ENCODE results near the gene CDCA4.
"Not testable (repeated sequence)": the region's sequence is repeated elsewhere in the genome, so short reads cannot be mapped to it uniquely, and the experiment has no call there.

Gene CDCA4

GRCh38 chr14:105056303-105056831, 35.5 kb upstream of the CDCA4 start:
- ATAC-seq = no peak

DNA sequence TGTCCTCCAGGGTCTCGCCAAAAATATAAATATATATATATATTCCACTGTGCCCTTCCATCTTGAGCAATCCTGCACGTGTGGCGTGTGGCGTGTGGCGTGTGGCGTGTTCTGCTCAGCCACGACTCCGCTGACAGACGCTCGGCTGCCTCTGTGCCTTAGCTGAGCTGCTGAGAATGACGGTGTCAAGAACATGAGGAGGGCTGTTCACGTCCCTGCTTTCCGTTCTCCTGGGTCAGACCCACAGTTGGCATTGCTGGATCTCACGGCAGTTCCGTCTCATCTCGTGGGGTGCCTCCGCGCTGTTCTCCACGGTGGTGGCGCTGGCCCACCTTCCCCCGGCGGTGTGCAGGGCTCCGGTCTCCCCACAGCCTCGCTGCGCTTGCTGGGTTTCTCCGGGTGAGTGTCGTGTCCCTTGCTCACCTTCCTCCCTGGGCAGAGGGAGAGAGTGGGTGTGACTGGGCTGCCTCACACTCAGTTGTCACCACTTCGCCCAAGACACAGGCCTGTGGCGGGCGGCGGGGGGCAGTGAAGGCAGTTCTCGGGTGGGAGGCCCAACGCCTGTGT, 34.9 kb upstream of the CDCA4 start:
- ATAC-seq = no peak

DNA sequence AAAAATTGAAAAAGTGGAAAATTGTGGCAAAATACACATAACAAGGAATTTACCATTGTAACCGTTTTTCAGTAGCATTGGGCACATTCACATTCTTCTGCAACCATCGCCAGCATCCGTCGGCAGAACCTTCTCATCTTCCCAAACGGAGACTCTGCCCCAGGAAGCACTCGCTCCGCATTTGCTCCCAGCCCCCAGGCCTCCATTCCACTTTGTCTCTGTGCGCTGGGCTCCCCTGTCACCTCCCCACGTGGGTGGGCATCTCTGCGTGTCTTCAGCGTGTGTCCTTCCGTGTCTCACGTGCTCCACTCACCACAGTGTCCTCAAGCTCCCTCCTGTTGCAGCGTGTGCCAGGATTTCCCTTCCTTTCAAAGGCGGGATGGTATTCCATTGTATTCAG, 34.5 kb upstream of the CDCA4 start:
- ATAC-seq = no peak

DNA sequence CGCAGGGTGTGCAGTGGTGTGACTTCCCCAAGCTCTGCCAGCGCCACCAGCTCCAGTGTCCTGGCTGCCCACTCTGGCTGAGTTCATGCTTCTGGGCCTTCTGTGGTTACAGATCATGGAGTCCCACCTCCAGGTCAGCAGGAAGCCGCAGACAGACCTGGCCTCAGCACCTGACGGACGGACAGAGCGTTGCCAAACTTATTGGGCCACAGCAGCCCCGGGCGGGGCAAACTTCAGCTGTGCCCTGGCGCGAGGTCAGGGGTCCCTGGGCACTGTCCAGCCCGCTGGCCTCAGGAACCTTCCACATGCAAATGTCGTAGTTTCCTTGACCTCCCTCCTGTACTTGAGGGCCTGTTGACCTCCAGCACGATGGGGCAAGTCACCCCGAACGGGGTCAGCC, 33.1 kb upstream of the CDCA4 start:
- no peak for ATAC-seq

DNA sequence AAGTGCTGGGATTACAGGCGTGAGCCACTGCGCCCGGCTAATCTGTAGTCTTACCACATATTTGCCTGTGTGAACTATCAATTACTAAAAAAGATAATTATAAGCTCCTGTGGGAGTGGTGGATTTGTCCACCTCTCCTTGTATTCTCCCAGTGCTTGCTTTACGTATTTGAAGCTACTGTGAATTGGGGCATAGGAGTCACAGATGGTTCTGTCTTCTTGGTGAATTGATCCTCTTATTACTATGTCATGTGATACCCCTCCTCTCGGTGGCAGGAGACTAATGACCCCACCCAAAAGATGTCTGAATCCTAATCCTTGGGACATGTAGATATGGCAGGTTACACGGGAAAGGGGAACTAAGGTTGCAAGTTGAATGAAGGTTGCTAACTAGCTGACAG, 32.5 kb upstream of the CDCA4 start:
- no peak for ATAC-seq

- no peak for ATAC-seq
These were observed 31.2 kb upstream of the CDCA4 start for GRCh38 chr14:105052110-105052458.

GRCh38 chr14:105051182-105052109, 30.6 kb upstream of the CDCA4 start:
- ATAC-seq = no peak

DNA sequence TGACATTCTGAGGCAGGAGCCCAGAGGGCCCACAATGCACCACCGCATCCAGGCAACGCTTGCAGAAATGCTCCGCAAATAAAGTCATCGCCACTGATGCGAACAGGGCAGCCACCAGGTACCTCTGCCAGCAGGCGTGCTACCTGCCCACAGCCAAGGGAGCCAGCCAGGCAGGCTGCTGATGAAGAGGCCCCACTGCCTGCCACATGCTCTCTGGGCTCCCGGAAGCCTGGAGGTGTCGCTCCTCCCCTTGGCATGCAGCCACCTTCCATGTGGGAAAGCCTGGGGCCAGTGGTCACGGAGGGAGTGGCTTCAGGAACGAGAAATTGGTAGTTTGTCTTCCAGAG, 29.6 kb upstream of the CDCA4 start:
- ATAC-seq = no peak

DNA sequence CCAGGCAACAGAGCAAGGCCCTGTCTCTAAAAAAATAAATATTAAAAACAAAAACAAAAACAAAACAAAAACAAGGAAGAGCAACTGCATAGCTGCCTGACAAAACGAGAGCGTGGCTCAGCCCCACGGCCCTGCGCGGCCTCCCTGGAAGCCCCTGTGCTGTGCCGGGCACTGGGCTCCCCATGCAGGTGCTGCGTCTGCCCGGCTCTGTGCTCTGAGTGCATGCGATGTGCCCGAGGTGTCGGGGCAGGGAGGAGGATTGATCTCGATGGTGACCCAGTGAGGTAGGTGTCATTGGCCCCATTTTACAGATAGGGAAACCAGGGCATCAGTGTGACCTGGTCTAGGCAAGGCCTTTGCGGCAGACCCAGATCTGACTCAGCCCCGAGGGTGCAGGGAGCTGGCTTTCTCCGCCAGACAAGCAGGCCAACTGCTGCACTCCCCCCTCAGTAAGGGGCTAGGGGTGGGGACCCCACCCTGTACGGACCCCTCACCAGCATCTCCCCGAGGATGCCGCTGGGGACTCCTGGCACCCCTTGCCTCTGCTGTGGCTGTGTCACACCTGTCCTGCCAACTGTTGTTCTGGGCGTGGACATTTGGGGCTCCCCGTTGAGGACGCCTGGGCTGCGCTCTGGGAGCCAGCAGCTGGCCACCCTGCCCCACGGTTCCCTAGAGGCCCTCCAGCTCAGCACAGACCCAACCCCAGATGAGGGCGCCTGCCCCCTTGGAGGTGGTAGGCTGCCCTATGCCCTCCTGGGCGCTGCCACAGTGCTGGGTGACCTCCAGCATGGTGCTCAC, 29.1 kb upstream of the CDCA4 start:
- ATAC-seq = no peak

DNA sequence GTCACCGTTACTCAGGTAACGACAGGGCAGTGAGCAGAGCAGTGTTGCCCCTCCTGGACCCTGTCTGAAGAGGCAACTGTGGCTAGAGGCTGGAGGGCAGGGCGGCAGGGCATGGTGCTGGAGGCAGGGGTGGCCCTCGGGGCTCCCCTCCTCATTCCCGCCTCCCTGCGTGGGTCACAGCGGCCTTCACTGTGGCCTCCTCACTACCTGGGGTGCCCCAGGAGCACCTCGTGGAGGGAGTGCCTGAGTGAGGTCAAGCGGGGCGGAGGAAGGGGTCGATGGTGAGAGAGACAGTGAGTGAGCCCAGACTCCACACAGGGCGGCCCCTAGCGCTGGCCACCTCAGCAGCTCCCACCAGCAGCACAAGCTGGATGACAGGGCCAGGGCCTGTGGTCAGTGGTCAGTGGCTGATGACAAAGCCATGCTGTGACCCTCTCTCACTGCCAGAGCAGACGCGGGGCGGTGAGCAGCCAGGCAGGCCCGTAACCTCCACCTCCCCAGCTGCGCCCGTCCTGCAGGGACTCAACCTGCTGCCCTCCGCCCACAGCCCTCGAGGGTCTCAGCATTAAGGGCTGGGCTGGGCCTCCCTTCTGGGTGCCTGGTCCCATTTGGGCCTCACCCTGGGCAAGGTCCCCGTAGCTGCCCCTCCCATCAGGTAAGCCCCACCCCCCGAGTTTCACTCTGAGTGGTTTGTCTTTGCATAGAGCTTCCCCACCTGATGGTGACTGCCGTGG, 26.6 kb upstream of the CDCA4 start:
- ATAC-seq = no peak

DNA sequence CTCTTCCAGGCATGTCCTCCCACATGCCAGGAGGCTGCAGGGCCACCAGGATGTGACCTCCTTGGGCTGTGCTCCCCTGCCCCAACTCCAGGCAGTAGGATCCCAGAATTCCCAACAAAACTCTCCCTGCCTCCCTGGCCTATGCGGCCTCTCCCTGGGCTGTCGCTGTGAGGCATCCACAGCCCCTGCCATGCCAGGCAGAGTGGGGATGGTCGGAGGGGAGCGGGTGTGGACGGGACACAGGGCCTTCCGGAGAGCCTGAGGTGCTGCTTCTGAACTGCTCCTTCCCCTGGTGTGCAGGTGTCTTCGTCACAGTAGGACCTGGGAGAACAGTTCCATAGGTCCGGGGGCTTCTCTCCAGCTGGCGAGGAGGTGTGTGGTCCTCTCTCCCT, 26.0 kb upstream of the CDCA4 start:
- ATAC-seq = no peak

DNA sequence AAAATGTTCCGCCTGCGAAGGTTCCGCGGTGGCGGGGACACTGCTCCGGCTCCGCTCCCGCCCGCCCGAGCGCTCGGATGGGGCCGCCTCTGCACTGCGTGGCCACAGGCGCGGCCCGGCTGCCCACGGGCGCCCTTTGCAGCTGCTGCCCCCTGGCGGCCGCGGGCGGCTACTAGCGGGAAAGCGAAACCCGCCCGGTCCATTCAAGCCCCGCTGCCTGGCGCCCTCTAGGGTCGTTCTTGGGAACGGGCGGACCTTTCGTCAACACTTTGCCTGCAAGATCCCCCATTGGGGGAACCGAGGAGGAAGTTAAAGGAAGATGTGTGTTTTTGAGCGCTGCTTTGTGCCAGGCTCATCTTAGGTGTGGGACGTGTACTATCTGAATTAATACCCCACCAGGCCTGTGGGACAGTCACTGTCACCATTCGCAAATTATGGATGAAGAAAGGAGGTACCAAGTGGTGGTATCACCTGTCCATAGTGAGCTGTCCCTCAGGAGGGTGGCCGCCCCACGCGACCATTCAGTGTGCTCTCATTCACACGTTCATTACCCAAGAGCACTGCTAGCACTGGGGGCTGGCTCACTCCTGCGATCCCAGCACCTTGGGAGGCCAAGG, 24.9 kb upstream of the CDCA4 start:
- peak; percentile 81 to 83 for ATAC-seq

GRCh38 chr14:105043641-105044040, 22.8 kb upstream of the CDCA4 start:
- no peak for ATAC-seq

- ATAC-seq = no peak
These were observed 21.9 kb upstream of the CDCA4 start for GRCh38 chr14:105042813-105043212.

GRCh38 chr14:105041841-105042765, 21.2 kb upstream of the CDCA4 start:
- no peak for ATAC-seq

DNA sequence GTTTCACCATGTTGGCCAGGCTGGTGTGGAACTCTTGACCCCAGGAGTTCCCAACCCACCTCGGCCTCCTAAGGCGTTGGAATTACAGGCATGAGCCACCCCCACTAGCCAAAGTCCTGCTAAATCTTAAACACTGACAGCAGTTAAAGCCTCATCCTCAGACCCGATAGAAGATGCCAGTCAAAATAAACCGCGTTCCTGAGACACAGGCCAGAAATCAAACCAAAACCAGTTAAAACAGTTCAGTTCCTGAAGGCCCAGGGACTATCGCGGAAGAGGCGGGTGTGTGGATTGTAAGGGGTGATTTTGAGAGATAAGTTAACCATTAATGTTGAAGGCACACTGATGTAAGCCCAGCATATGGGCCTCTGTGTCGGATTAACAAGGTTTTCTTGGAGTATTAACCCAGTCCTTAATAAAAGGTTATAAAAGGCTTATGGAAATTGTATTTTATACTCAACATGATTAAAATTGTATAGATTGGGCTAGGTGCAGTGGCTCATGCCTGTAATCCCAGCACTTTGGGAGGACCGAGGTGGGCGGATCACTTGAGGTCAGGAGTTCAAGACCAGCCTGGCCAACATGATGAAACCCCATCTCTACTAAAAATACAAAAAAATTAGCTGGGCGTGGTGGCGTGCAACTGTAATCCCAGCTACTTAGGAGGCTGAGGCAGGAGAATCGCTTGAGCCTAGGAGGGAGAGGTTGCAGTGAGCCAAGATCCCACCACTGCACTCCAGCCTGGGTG, 18.7 kb upstream of the CDCA4 start:
- no peak for ATAC-seq

GRCh38 chr14:105035616-105036015, 14.7 kb upstream of the CDCA4 start:
- not testable (repeated sequence) for ATAC-seq

- ATAC-seq = no peak
These were observed 13.6 kb upstream of the CDCA4 start for GRCh38 chr14:105034315-105035039.

DNA sequence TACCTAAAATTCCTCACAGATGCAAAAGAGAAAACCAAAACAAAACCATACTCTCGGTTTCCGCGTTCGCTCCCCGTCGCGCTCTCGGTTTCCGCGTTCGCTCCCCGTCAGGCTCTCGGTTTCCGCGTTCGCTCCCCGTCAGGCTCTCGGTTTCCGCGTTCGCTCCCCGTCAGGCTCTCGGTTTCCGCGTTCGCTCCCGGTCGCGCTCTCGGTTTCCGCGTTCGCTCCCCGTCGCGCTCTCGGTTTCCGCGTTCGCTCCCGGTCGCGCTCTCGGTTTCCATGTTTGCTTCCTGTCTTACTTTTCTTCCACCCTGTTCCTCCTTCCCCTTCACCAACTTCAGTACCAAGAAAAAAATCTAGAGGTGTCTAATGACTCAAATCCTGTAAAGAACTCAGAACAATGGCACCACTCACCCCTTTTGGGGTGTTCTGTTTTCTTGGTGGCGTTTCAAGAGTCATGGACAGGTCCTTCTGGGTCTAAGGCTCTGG, 12.6 kb upstream of the CDCA4 start:
- not testable (repeated sequence) for ATAC-seq

Data from activated CD4-positive, CD25-positive, alpha-beta regulatory T cell treated with anti-CD3 and anti-CD28 coated beads, Interleukin-2, amount 50 U/mL, for 24 hours (primary cell).